Central memory CD8-positive, alpha-beta T cell (primary cell): ENCODE results near the gene TUBA1C.

Experiments used
- ATAC-seq: fragments of 150-1000 bp; cut with Tn5 transposase; replicated peaks from 2 replicates; pipeline ENCODE4 v1.10.0; 2022; ENCODE audit warnings: mild to moderate bottlenecking, moderate FRiP score, moderate number of reproducible peaks; ENCODE audit not compliant: poor library complexity, severe bottlenecking; ENCODE audit errors: extremely low read depth
- DNase-seq, 2 donors: peaks; one replicate each; pipeline ENCODE4 v3.0.0; 2021; ENCODE audit warnings: low spot score in 2 of 2
- H3K27ac Mint-ChIP-seq: one replicate; pipeline ENCODE4 v1.8.0; 2022; ENCODE audit warnings: low read depth, mild to moderate bottlenecking, moderate library complexity, mixed read lengths
- H3K27me3 Mint-ChIP-seq: one replicate; pipeline ENCODE4 v1.8.0; 2022; ENCODE audit warnings: mixed read lengths
- H3K36me3 Mint-ChIP-seq: one replicate; pipeline ENCODE4 v1.8.0; 2022; ENCODE audit warnings: mild to moderate bottlenecking, moderate library complexity, mixed read lengths; ENCODE audit not compliant: insufficient read depth
- H3K4me1 Mint-ChIP-seq: one replicate; pipeline ENCODE4 v1.8.0; 2022; ENCODE audit warnings: mixed read lengths
- H3K4me3 Mint-ChIP-seq: one replicate; pipeline ENCODE4 v1.8.0; 2022; ENCODE audit warnings: mild to moderate bottlenecking, moderate library complexity, mixed read lengths
- H3K9me3 Mint-ChIP-seq: one replicate; pipeline ENCODE4 v1.8.0; 2022; ENCODE audit warnings: mixed read lengths

The TUBA1C gene

GRCh38 chr12:49264873-49265792 is at the start of gene TUBA1C:
Gene TUBA1C, plus strand, starts transcription at chr12:49265082. Its CDS starts 100 bp downstream, at chr12:49265182.
- peak; percentile 67 to 76 for DNase-seq
- H3K4me3 Mint-ChIP-seq: peak within 1 kb of the TSS; percentile 85
- H3K9me3 Mint-ChIP-seq: no peaks in the 10 kb centered on the region
- H3K27me3 Mint-ChIP-seq: no peaks in the 10 kb centered on the region
- H3K36me3 Mint-ChIP-seq: peaks cover 25% of the 10 kb centered on the region
- H3K27ac Mint-ChIP-seq: peak within 1 kb of the TSS; percentile 92
- peaks cover 30% of the 10 kb centered on the region for H3K4me1 Mint-ChIP-seq
- peak; percentile 91 for ATAC-seq

- no peak overlapping the region for H3K27ac Mint-ChIP-seq
- H3K27me3 Mint-ChIP-seq: no peaks in the 10 kb centered on the region
- no peaks in the 10 kb centered on the region for H3K9me3 Mint-ChIP-seq
- H3K4me3 Mint-ChIP-seq: no peak overlapping the region
- H3K4me1 Mint-ChIP-seq: peaks cover 6% of the 10 kb centered on the region
- H3K36me3 Mint-ChIP-seq: peaks cover 3% of the 10 kb centered on the region
- ATAC-seq (no peak), DNase-seq (no peak)
Observed at GRCh38 chr12:49219417-49220026, 45.4 kb upstream of the TUBA1C start.

DNA sequence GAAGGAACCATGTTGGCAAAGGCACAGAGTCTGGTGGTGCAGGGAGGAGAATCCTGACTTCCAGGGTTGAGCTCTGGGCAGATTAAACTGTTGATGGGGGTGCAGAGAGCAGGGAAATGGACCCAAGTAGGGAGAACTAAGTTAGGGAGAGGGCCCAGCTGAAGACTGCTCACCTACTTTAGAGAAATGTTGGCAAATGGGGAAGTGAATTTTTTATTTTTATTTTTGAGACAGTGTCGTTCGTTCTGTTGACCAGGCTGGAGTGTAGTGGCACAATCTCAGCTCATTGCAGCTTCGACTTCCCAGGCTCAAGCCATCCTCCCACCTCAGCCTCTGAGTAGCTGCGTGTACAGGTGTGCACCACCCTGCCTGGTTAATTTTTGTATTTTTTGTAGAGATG is 43.9 kb upstream of the TUBA1C start:
- no peak overlapping the region for H3K4me3 Mint-ChIP-seq
- H3K4me1 Mint-ChIP-seq: peaks cover 6% of the 10 kb centered on the region
- no peak overlapping the region for H3K27ac Mint-ChIP-seq
- H3K9me3 Mint-ChIP-seq: no peaks in the 10 kb centered on the region
- ATAC-seq: no peak
- peaks cover 3% of the 10 kb centered on the region for H3K36me3 Mint-ChIP-seq
- DNase-seq: no peak
- H3K27me3 Mint-ChIP-seq: no peaks in the 10 kb centered on the region

GRCh38 chr12:49223122-49223521 is 41.8 kb upstream of the TUBA1C start:
- Mint-ChIP-seq H3K27ac (no peak overlapping the region), H3K27me3 (no peaks in the 10 kb centered on the region), H3K4me1 (peaks cover 6% of the 10 kb centered on the region), H3K9me3 (no peaks in the 10 kb centered on the region), H3K36me3 (peaks cover 3% of the 10 kb centered on the region), H3K4me3 (no peak overlapping the region)
- no peak for DNase-seq
- no peak for ATAC-seq

- peaks cover 3% of the 10 kb centered on the region for H3K36me3 Mint-ChIP-seq
- H3K27ac Mint-ChIP-seq: no peak overlapping the region
- peaks cover 6% of the 10 kb centered on the region for H3K4me1 Mint-ChIP-seq
- ATAC-seq (no peak), DNase-seq (no peak)
- no peaks in the 10 kb centered on the region for H3K27me3 Mint-ChIP-seq
- no peaks in the 10 kb centered on the region for H3K9me3 Mint-ChIP-seq
- H3K4me3 Mint-ChIP-seq: no peak overlapping the region
Observed at GRCh38 chr12:49223590-49224369, 41.1 kb upstream of the TUBA1C start.

DNA sequence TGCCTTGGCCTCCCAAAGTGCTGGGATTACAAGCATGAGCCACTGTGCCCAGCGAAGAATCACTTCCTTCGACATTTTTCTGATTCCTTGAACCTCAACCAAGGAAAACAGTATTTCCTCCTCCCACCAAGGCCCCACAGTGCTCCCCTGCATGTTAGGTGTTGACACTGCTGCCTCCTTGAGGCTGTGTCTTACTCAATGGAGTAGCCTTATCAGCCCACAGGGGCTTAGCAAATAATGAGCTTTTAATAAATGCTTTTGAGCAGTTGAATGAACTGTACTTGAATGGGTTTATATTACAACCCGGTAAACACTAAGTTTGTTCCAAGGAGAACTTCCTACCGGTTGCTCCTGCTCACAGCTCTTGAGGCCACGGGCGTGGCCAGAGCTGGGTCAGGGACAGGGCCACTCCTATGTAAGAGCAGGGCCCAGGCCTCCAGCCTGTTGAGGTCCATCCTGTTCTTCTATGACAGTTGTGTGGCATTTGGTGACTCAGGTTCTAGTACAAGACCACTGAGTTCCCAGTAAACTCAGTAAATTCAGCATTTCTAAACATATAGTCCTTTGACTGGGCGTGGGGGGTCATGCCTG is 39.2 kb upstream of the TUBA1C start:
- no peak overlapping the region for H3K27ac Mint-ChIP-seq
- no peaks in the 10 kb centered on the region for H3K9me3 Mint-ChIP-seq
- DNase-seq: no peak
- no peaks in the 10 kb centered on the region for H3K27me3 Mint-ChIP-seq
- no peak overlapping the region for H3K4me3 Mint-ChIP-seq
- H3K4me1 Mint-ChIP-seq: peaks cover 6% of the 10 kb centered on the region
- ATAC-seq: no peak
- peaks cover 3% of the 10 kb centered on the region for H3K36me3 Mint-ChIP-seq

DNA sequence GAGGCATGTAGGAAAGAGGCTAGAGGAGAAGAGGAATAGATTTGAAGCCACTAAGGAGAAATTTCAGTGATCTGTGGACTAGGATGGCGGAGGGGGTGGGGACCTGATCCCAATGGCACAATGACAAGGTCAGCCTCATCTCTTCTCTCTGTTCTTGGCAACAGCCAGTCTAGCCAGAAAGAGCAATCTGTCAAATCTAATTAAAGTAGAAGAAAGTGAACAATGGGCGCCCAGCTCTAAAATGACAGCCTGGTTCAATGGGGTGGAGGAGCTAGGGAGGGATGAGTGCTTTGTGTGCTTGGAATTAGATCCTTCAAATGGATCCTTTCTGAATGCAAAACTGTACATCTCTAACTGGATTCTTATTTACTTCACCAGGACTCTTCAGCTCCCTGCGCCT is 37.2 kb upstream of the TUBA1C start:
- no peak for ATAC-seq
- Mint-ChIP-seq H3K27ac (no peak overlapping the region), H3K4me1 (peaks cover 1% of the 10 kb centered on the region), H3K4me3 (no peak overlapping the region), H3K9me3 (no peaks in the 10 kb centered on the region), H3K27me3 (no peaks in the 10 kb centered on the region), H3K36me3 (no peaks in the 10 kb centered on the region)
- no peak for DNase-seq

GRCh38 chr12:49228653-49229052 is 36.2 kb upstream of the TUBA1C start:
- Mint-ChIP-seq H3K4me1 (no peaks in the 10 kb centered on the region), H3K27ac (no peak overlapping the region), H3K4me3 (no peak overlapping the region), H3K27me3 (no peaks in the 10 kb centered on the region), H3K9me3 (no peaks in the 10 kb centered on the region), H3K36me3 (peaks cover 4% of the 10 kb centered on the region)
- ATAC-seq (no peak), DNase-seq (no peak)

- no peaks in the 10 kb centered on the region for H3K4me1 Mint-ChIP-seq
- peaks cover 9% of the 10 kb centered on the region for H3K36me3 Mint-ChIP-seq
- H3K27me3 Mint-ChIP-seq: no peaks in the 10 kb centered on the region
- H3K4me3 Mint-ChIP-seq: no peak overlapping the region
- ATAC-seq (no peak), DNase-seq (no peak)
- H3K27ac Mint-ChIP-seq: no peak overlapping the region
- no peaks in the 10 kb centered on the region for H3K9me3 Mint-ChIP-seq
Observed at GRCh38 chr12:49230176-49230804, 34.6 kb upstream of the TUBA1C start.

DNA sequence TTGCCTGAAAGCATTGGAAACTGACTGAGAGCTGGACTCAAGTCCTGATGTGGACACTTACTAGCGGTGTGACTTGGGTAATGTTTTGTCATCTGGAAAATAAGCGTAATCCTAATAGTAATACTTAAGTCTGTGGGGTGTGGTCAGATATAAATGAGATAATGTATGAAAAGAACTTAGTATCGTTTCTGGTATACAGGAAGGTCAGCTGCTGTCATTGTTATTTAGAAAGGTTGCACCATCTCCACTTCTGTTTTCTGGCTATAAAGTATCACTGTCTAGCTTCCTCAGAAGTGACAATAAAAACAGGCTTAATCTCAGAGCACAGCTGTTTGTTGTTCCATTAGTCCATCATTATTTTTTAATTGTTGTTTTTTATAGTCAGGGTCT is 34.1 kb upstream of the TUBA1C start:
- ATAC-seq: no peak
- DNase-seq: no peak
- no peaks in the 10 kb centered on the region for H3K27me3 Mint-ChIP-seq
- H3K27ac Mint-ChIP-seq: no peak overlapping the region
- H3K36me3 Mint-ChIP-seq: peaks cover 11% of the 10 kb centered on the region
- no peaks in the 10 kb centered on the region for H3K4me1 Mint-ChIP-seq
- no peak overlapping the region for H3K4me3 Mint-ChIP-seq
- H3K9me3 Mint-ChIP-seq: no peaks in the 10 kb centered on the region

DNA sequence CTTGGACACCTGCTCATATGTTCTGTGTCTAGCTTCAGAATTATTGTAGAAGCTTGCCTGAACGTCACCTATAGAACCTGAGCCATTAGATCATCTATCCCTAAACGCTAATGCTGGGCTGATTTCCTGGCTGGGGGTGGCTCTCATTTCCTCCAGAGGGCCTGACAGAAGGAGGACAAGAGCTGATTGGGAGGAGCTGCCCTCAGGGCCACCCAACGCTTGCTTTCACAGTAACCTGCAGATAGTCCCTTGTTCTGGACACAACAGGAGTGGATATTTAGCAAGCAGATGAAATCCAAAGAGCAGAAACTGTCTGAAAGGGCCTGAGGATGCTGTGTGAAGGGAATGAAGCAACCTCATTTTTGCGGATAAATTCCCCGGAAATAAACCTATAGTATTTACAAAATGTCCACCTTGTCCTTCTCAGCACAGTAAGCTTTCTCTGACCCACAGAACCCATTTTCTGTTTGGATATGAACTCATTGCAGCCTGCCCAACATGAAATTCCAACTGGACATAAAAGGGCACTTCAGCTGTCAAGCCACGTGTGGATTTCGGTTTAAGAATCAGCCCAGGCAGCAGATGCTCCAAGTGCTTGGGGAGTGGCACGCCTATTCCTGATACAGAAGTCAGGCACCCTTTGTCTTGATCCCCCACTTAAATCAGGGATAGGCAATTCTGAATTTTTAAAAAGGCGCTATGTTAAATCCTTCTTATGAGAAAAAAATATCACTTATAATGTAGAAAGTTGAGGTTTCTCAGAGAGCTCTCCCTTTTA is 32.8 kb upstream of the TUBA1C start:
- Mint-ChIP-seq H3K27me3 (no peaks in the 10 kb centered on the region), H3K4me1 (no peaks in the 10 kb centered on the region), H3K4me3 (no peak overlapping the region), H3K27ac (no peak overlapping the region), H3K36me3 (peaks cover 11% of the 10 kb centered on the region), H3K9me3 (no peaks in the 10 kb centered on the region)
- no peak for DNase-seq
- ATAC-seq: no peak
